ENCODE data around the gene FLRT2. TPM values are rescaled to one million over a fixed set of nuclear protein-coding genes. Genes with fewer than 3 reads are reported as not detected.

Gene FLRT2
- total RNA-seq, 1 donor, result 39.1 TPM

GRCh38 chr14:85616886-85617285, 86.9 kb downstream of the FLRT2 start:
- no peaks in the 10 kb centered on the region for H3K79me2 ChIP-seq (ENCODE audit: insufficient read depth, low read length)

GRCh38 chr14:85617791-85618190, 87.8 kb downstream of the FLRT2 start:
- TF ChIP-seq CTCF (IDR thresholded peaks at IDR 0.05; ENCODE audit: extremely low read depth, low read depth, low read length), result no peak
- Histone ChIP-seq H3K9me3 (ENCODE audit: low read depth, low read length) (no peaks in the 10 kb centered on the region), H4K20me1 (ENCODE audit: insufficient read depth, low read length) (no peaks in the 10 kb centered on the region), H3K4me3 (ENCODE audit: insufficient read depth, low read length) (no peak overlapping the region), H3K4me1 (ENCODE audit: insufficient read depth, low read length) (no peaks in the 10 kb centered on the region), H3K79me2 (ENCODE audit: insufficient read depth, low read length) (no peaks in the 10 kb centered on the region), H3K4me2 (ENCODE audit: insufficient read depth, low read length) (no peak overlapping the region), H2AFZ (ENCODE audit: low read length) (no peak overlapping the region), H3K27ac (ENCODE audit: low read depth, low read length) (no peak overlapping the region), H3K27me3 (ENCODE audit: insufficient read depth, low read length) (no peaks in the 10 kb centered on the region), H3K36me3 (ENCODE audit: insufficient read depth, low read length) (peaks cover 16% of the 10 kb centered on the region)
- no peak for DNase-seq (ENCODE audit: insufficient read length, low spot score, missing footprints)

More at GRCh38 chr14:85616886-85617285, 86.9 kb downstream of the FLRT2 start:
- H3K4me2 ChIP-seq (ENCODE audit: insufficient read depth, low read length), result no peak overlapping the region
- H2AFZ ChIP-seq (ENCODE audit: low read length), result no peak overlapping the region
- no peaks in the 10 kb centered on the region for H4K20me1 ChIP-seq (ENCODE audit: insufficient read depth, low read length)
- no peaks in the 10 kb centered on the region for H3K4me1 ChIP-seq (ENCODE audit: insufficient read depth, low read length)
- H3K36me3 ChIP-seq (ENCODE audit: insufficient read depth, low read length), result peaks cover 8% of the 10 kb centered on the region
- no peak for DNase-seq (ENCODE audit: insufficient read length, low spot score, missing footprints)
- H3K9me3 ChIP-seq (ENCODE audit: low read depth, low read length), result no peaks in the 10 kb centered on the region
- no peak overlapping the region for H3K4me3 ChIP-seq (ENCODE audit: insufficient read depth, low read length)
- H3K27me3 ChIP-seq (ENCODE audit: insufficient read depth, low read length), result no peaks in the 10 kb centered on the region
- H3K27ac ChIP-seq (ENCODE audit: low read depth, low read length), result no peak overlapping the region
- no peak for TF ChIP-seq CTCF (IDR thresholded peaks at IDR 0.05; ENCODE audit: extremely low read depth, low read depth, low read length)

- no peak for DNase-seq (ENCODE audit: insufficient read length, low spot score, missing footprints)
- Histone ChIP-seq H3K27me3 (ENCODE audit: insufficient read depth, low read length) (no peaks in the 10 kb centered on the region), H3K27ac (ENCODE audit: low read depth, low read length) (no peak overlapping the region), H3K9me3 (ENCODE audit: low read depth, low read length) (no peaks in the 10 kb centered on the region), H3K4me3 (ENCODE audit: insufficient read depth, low read length) (no peak overlapping the region), H3K79me2 (ENCODE audit: insufficient read depth, low read length) (no peaks in the 10 kb centered on the region), H2AFZ (ENCODE audit: low read length) (no peak overlapping the region), H3K4me2 (ENCODE audit: insufficient read depth, low read length) (no peak overlapping the region), H3K36me3 (ENCODE audit: insufficient read depth, low read length) (peaks cover 22% of the 10 kb centered on the region), H4K20me1 (ENCODE audit: insufficient read depth, low read length) (no peaks in the 10 kb centered on the region), H3K4me1 (ENCODE audit: insufficient read depth, low read length) (no peaks in the 10 kb centered on the region)
- TF ChIP-seq CTCF (IDR thresholded peaks at IDR 0.05; ENCODE audit: extremely low read depth, low read depth, low read length), result no peak
Measured at GRCh38 chr14:85618390-85618789, 88.4 kb downstream of the FLRT2 start.

- Histone ChIP-seq H2AFZ (ENCODE audit: low read length) (no peak overlapping the region), H3K27ac (ENCODE audit: low read depth, low read length) (no peak overlapping the region), H3K9me3 (ENCODE audit: low read depth, low read length) (no peaks in the 10 kb centered on the region), H4K20me1 (ENCODE audit: insufficient read depth, low read length) (no peaks in the 10 kb centered on the region), H3K79me2 (ENCODE audit: insufficient read depth, low read length) (no peaks in the 10 kb centered on the region), H3K27me3 (ENCODE audit: insufficient read depth, low read length) (no peaks in the 10 kb centered on the region), H3K4me1 (ENCODE audit: insufficient read depth, low read length) (no peaks in the 10 kb centered on the region), H3K36me3 (ENCODE audit: insufficient read depth, low read length) (peaks cover 23% of the 10 kb centered on the region), H3K4me3 (ENCODE audit: insufficient read depth, low read length) (no peak overlapping the region), H3K4me2 (ENCODE audit: insufficient read depth, low read length) (no peak overlapping the region)
- TF ChIP-seq CTCF (IDR thresholded peaks at IDR 0.05; ENCODE audit: extremely low read depth, low read depth, low read length), result no peak
- DNase-seq (ENCODE audit: insufficient read length, low spot score, missing footprints), result no peak
Measured at GRCh38 chr14:85618978-85619377, 89.0 kb downstream of the FLRT2 start.
